ENCODE results near the gene PDGFB.

The PDGFB gene

DNA sequence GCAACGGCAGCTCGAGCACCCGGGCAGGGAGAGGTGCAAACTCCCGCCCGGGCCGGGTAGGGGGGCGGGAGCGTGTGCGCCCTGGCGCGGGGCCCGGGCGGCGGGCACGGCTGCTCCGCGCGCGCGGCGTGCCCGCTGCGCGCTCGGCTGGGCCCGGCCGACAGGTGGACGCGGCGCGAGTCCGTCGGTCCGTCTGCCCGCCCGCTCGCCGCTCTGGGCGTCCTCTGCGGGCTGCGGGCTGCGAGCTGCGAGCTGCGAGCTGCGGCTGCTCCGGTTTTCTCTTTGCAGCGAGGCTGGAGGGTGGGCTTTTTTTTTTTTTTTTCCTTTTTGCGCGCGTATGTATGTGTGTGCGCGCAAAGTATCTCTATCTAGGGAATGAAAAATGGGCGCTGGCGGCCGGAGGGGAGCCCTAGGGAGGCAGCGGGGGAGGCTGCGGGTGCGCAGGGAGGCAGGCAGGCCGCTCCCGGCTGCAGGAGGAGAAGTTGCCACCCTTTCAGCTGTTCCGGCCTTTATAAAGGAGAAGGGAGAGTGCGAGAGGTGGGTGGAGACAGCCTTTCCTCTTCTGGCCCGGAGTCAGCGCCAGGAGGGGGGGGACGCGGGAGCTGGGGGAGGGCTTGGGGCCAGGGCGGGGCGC lies at the start of gene PDGFB:
TSS of gene PDGFB (minus strand) at position 487 of the 634 bp plus-strand sequence. CDS start 1,019 bp downstream, outside the sequence.
- peak within 1 kb of the TSS; percentile 34 for H3K4me3 ChIP-seq (ENCODE audit: low read depth, low read length)

- no peak overlapping the region for H3K4me3 ChIP-seq (ENCODE audit: low read depth, low read length)
Observed at GRCh38 chr22:39293766-39294368, 49.1 kb upstream of the PDGFB start.

- no peak overlapping the region for H3K4me3 ChIP-seq (ENCODE audit: low read depth, low read length)
Observed at GRCh38 chr22:39292561-39293074, 47.8 kb upstream of the PDGFB start.

DNA sequence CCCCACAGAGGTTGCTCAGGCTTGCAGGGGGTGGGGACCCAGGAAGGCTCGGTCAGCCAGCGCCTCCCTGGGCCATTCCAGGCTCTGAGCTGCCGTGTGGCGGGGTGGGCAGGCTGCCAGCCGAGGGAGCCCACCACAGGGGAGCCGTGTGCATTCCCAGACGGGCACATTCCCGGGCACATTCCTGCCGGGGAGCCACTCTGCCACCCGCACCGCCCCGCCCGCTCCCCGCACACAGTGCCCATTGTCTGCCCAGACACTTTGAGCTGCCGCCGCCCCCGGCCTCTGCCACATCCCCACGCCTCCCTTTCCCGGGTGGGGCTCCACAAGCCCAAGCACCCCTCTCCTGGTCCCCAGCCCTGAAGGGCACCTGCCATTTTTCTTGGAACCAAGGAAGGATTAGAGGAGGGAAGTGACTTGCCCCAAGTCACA lies 47.3 kb upstream of the PDGFB start:
- H3K4me3 ChIP-seq (ENCODE audit: low read depth, low read length) = no peak overlapping the region

- H3K4me3 ChIP-seq (ENCODE audit: low read depth, low read length) = no peak overlapping the region
Observed at GRCh38 chr22:39291523-39291922, 46.7 kb upstream of the PDGFB start.

DNA sequence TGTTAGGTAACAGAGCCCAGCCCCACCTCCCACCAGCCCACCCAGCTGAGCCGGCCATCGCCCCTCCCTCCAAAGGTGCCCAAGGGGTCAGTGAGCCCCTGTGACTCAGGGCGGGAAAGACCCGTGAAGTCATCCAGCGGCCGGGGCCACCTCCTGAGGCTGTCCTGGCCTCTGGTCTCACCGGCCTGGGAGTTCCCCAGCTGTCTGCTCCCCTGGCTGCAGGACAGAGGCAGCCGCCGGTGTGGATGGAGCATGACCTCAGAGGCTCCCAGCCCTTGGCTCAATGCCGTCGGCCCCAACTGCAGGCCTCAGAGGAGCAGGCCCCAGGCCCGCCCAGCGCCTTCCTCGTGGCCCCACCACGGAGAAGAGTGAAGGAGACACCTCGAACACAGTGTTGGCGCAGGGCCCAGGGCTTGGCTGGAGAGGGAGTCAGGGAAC lies 46.0 kb upstream of the PDGFB start:
- H3K4me3 ChIP-seq (ENCODE audit: low read depth, low read length) = no peak overlapping the region

GRCh38 chr22:39289975-39290720 lies 45.4 kb upstream of the PDGFB start:
- H3K4me3 ChIP-seq (ENCODE audit: low read depth, low read length) = no peak overlapping the region

- no peak overlapping the region for H3K4me3 ChIP-seq (ENCODE audit: low read depth, low read length)
Observed at GRCh38 chr22:39289533-39289932, 44.8 kb upstream of the PDGFB start.

DNA sequence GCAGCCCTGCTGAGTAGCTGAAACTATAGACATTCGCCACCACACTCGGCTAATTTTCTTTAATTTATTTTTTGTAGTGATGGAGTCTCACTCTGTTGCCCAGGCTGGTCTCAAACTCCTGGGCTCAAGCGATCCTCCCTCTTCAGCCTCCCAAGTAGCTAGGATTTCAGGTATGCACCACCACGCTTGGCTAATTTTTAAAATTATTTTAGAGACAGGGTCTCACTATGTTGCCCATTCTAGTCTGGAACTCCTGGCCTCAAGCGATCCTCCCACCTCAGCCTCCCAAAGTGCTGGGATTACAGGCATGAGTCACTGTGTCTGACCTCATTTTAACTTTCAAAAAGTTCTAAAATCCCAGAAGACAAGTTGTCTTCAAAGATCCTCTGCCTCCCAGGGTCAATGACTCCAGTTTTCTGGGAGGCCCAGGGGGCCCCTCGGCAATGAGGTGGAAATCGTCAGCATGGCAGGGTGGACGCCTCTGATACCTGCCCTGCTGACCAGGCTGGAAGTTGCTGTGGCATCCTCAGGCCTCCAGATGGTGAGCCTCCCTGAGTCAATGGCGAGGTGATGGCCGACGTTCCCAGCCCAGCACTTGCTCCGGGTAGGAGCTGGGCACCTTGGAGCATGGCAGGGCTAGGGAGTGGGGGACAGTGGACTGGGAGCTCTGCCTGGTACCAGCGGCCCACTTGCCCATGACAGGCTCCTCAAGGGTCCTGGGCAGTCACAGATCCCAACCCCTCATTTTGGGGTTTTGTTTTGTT lies 43.5 kb upstream of the PDGFB start:
- no peak overlapping the region for H3K4me3 ChIP-seq (ENCODE audit: low read depth, low read length)

DNA sequence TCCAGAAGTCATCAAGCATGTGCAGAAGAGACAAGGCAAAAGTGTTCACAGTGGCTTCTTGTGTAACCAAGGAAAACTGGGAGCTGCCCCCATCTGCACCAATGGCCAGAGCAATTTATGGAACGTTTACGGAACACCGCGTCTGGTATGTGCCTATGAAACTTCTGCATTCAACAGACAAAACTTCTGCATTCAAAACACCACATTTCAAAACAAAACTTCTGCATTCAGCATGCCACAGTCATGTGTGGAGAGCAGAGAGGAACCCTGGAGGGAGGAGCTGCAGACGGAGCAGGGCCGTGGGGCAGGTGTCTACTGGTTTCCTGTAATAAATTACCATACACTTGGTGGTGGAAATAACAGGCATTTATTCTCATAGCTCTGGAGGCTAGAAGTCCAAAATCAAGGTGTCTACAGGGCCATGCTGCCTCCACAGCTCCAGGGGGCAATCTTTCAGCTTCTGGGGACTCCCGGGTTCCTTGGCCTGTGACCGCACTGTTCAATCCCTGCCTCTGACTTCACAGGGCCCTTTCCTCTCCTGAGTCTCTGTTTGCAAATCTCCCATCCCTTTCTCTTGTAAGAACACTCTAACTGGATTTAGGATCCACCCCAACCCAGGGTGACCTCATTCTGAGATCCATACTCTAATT lies 42.4 kb upstream of the PDGFB start:
- no peak overlapping the region for H3K4me3 ChIP-seq (ENCODE audit: low read depth, low read length)

DNA sequence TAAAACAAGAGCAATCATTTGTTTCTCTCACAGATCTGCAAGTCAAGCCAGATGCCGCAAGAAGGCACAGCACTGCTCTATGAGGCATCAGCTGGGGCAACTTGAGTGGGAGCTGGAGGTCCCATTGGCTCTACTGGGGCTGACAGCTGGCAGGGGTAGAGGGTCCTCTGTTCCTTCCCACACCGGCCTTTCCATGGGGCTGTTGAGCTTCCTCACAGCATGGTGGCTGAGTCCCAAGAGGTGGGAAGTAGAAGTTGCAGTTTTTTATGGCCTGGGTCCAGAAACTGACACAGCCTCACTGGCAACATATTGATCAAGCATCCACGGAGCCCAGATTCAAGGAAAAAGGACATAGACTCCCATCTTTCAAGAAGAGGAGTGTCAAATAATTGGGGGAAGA lies 40.2 kb upstream of the PDGFB start:
- H3K4me3 ChIP-seq (ENCODE audit: low read depth, low read length) = no peak overlapping the region

DNA sequence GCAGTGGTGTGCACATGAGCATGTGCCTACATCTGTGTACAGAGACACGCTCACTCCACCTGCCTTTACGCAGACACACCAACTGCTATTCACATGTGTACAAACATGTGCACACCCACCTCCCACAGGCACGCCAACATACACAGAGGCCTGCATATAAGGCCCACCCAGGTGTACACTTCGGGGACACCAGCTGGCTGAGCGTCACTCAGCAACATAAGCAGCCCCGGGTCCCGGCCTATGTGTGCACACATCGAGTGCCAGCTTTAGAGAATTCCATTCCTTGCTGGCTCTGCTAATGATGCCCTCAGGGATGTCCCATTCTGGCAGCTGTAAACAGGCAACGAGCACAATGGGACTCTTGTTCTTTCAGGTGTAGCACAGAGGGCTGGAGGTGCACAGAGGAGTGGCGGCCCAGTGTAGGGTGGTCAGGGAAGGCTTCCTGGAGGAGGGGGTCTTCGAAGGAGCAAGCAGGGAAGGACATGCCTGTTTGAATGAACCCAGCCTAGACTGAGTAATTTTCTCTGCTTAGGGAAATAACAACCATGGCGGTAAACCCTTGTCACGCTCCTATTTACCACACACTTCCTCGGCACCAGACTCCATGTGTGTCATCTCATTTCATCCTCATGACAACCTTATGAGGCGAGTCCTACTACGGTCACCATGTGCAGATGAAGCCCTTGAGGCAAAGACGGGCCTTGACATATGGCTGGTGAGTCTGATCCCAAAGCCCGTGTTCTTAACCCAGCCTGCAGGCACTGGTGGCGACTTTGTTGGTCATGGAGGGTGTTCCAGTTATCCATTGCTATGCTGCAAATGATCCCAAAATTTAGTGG lies 39.6 kb upstream of the PDGFB start:
- H3K4me3 ChIP-seq (ENCODE audit: low read depth, low read length) = no peak overlapping the region

GRCh38 chr22:39283322-39284141 lies 38.8 kb upstream of the PDGFB start:
- H3K4me3 ChIP-seq (ENCODE audit: low read depth, low read length) = no peak overlapping the region

DNA sequence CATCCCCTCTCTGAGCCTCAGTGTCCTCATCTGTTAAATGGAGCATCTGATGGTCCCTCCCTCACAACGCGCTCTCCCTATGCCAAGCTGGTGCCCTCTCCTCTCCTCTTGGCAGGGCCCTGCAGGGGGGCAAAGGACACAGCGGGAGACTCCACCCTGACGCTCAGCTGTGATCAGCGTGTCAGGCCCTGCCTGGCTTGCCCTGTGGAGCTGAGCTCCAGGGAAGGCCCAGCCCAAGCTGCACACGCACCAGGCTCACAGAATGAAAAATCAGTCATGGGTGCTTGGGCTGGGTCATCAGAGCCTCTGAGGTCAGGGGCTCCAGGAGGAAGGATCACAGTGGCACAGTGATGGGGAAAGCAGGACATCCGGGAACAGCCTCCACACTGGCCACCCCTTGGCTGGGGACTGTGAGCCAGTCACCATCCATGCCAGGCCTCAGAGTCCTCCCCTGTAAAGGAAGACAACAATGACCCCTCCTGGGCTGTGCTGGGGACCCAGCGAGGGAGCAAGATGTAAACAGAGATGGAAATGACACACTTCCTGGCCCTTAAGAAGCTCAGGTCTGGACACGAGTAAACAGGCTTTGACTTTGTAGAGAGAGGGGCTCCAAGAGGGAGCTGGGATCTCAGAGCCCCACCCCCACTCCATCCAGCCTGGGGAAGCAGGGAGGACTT lies 38.0 kb upstream of the PDGFB start:
- H3K4me3 ChIP-seq (ENCODE audit: low read depth, low read length) = no peak overlapping the region

- H3K4me3 ChIP-seq (ENCODE audit: low read depth, low read length) = no peak overlapping the region
Observed at GRCh38 chr22:39281126-39281525, 36.3 kb upstream of the PDGFB start.

GRCh38 chr22:39280250-39280649 lies 35.5 kb upstream of the PDGFB start:
- no peak overlapping the region for H3K4me3 ChIP-seq (ENCODE audit: low read depth, low read length)

GRCh38 chr22:39279170-39279850 lies 34.5 kb upstream of the PDGFB start:
- H3K4me3 ChIP-seq (ENCODE audit: low read depth, low read length) = no peak overlapping the region

DNA sequence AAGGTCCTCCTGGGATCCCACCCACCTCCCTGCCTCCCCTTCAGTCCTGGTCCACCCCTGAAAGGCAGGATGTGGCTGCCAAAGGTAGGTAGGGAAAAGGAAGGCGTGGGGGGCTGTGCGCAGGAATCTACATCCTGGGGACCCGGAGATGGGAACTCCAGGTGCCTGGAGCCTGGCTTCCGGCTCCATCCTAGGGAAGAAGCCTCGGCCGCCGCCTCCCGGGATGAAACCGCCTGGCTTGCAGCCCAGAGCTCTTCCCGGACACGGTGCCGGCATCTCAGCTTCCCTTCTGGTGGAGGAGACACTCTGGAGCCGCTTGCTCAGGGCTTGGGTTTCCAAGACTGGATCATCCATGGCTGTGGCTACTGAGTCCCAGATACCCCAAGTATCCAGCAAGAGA lies 33.3 kb upstream of the PDGFB start:
- H3K4me3 ChIP-seq (ENCODE audit: low read depth, low read length) = no peak overlapping the region

Measured in iPS-11a (cell line).